Transverse colon (tissue), 4 donors: Measurements from ENCODE around the gene SLC5A1. TPM values are rescaled to one million over a fixed set of nuclear protein-coding genes. Genes with fewer than 3 reads are reported as not detected.

ENCODE experiments used
- DNase-seq: peaks from one replicate; pipeline ENCODE4 v3.0.0-alpha.2; 2019
- H3K27ac ChIP-seq, 4 donors: fragments of 200-600 bp; sonication (generic); 2 replicates each; pipeline ENCODE4 v1.5.1; 2016 to 2018; ENCODE audit warnings: inconsistent platforms in 4 of 4
- H3K27me3 ChIP-seq: fragments of 200-600 bp; sonication (generic); 2 replicates; pipeline ENCODE4 v1.5.1; 2017; ENCODE audit warnings: inconsistent platforms
- H3K36me3 ChIP-seq, 4 donors: fragments of 200-600 bp; sonication (generic); 2 replicates each; pipeline ENCODE4 v1.5.1; 2017 to 2019; ENCODE audit warnings: inconsistent platforms in 4 of 4
- H3K4me1 ChIP-seq, 4 donors: fragments of 200-600 bp; sonication (generic); 2 replicates each; pipeline ENCODE4 v1.5.1; 2017 to 2020; ENCODE audit warnings: inconsistent platforms in 4 of 4
- H3K4me3 ChIP-seq, 4 donors: fragments of 200-600 bp; sonication (generic); 1 replicate in 1 of 4; 2 replicates in 3 of 4; pipeline versions ENCODE4 v1.5.1 to v1.6.1; 2017 to 2019; ENCODE audit warnings: inconsistent platforms in 4 of 4
- H3K9me3 ChIP-seq, 2 donors: fragments of 200-600 bp; sonication (generic); 2 replicates each; pipeline ENCODE4 v1.5.1; 2017 to 2019; ENCODE audit warnings: inconsistent platforms in 2 of 2
- CTCF ChIP-seq, 5 experiments: fragments of 200-600 bp in 3 of 5; fragments of 450-650 bp in 2 of 5; sonication (generic) in 3 of 5; IDR thresholded peaks; 1 replicate in 2 of 5; 2 replicates in 3 of 5; pipeline ENCODE4 v1.5.1; 2016 to 2017; ENCODE audit warnings: antibody characterized with exemption in 5 of 5, inconsistent platforms in 3 of 5, mild to moderate bottlenecking in 2 of 5, moderate library complexity in 1 of 5
- EP300 ChIP-seq: sonication (generic); formaldehyde crosslinking; IDR thresholded peaks from one replicate; pipeline ENCODE4 v1.6.1; 2017; ENCODE audit warnings: antibody characterized with exemption, low read depth
- POLR2A ChIP-seq: fragments of 450-650 bp; IDR thresholded peaks from one replicate; pipeline ENCODE4 v1.6.1; 2016; ENCODE audit warnings: antibody characterized with exemption, mild to moderate bottlenecking, moderate library complexity
- POLR2AphosphoS5 ChIP-seq, 3 donors: sonication (generic); formaldehyde crosslinking; IDR thresholded peaks; one replicate each; pipeline ENCODE4 v1.6.1; 2016; ENCODE audit warnings: antibody characterized with exemption in 3 of 3
- WGBS, 2 donors: methylation state at CpG; one replicate each; pipeline ENCODE4 v1.1.5; 2018; ENCODE audit warnings: low coverage in 1 of 2; 5-methylcytosine and 5-hydroxymethylcytosine counted together
- in situ Hi-C, 4 donors: fragments of 200-750 bp; cut with MboI; loops; one replicate each; pipeline versions ENCODE4 v1.15.0 to v1.15.1; 2017; ENCODE audit warnings: low sequenced_read_pairs in 3 of 4, low pct_ligation_motif_present in 1 of 4, low pct_unique_long_range_greater_than_20kb in 1 of 4
- intact Hi-C: fragments of 100-400 bp; cut with DNase I; formaldehyde crosslinking; loops from one replicate; pipeline ENCODE4 v1.15.1; 2023; ENCODE audit warnings: low total_unique reads
- total RNA-seq, 4 donors: library from RNA; depleted of rRNA; stranded (reverse); fragments of >200 nt; gene quantifications; one replicate each; pipeline ENCODE4 v1.1.0, GENCODE V29; 2016

The SLC5A1 gene
- total RNA-seq, 4 donors from 2014 or later = 25.5 to 145 (median 83.2) TPM

- in situ Hi-C loops (loop anchor here in 2 of 4 donors (10.0 to 25.0 kb wide), 2 partner anchors 101 to 103 kb away; no protein-coding TSS in a partner anchor), intact Hi-C loops (no loop called here)
- Histone ChIP-seq H3K27ac (no peak overlapping the region), H3K4me3 (no peak overlapping the region), H3K9me3 (no peaks in the 10 kb centered on the region), H3K36me3 (no peaks in the 10 kb centered on the region), H3K27me3 (no peaks in the 10 kb centered on the region), H3K4me1 (no peaks in the 10 kb centered on the region)
- TF ChIP-seq POLR2AphosphoS5 (IDR thresholded peaks at IDR 0.05) = no peak
- TF ChIP-seq EP300 = no peak
- no peak for TF ChIP-seq POLR2A
- TF ChIP-seq CTCF (IDR thresholded peaks at IDR 0.05) = no peak
- no peak for DNase-seq
- 62 to 72% methylated on average over 3 of the region's 3 CpGs for WGBS, 2 donors
Measured at GRCh38 chr22:32088084-32088483, 45.0 kb downstream of the SLC5A1 start.

GRCh38 chr22:32097018-32097417 lies 54.0 kb downstream of the SLC5A1 start:
- no peak for TF ChIP-seq EP300
- TF ChIP-seq CTCF (IDR thresholded peaks at IDR 0.05) = no peak
- no peak for TF ChIP-seq POLR2A
- no peak for TF ChIP-seq POLR2AphosphoS5 (IDR thresholded peaks at IDR 0.05)
- WGBS, 2 donors = 53% methylated on average over 1 of the region's 1 CpG; no CpG with 5 or more reads in 1 of the 2 donors
- no peak for DNase-seq
- Histone ChIP-seq H3K9me3 (no peaks in the 10 kb centered on the region), H3K4me1 (no peaks in the 10 kb centered on the region), H3K4me3 (no peak overlapping the region), H3K36me3 (no peaks in the 10 kb centered on the region), H3K27me3 (no peaks in the 10 kb centered on the region), H3K27ac (no peak overlapping the region)
- intact Hi-C loops = no loop called here
- in situ Hi-C loops = loop anchor here in 1 of 4 donors (25.0 kb wide), 1 partner anchor 110 kb away; no protein-coding TSS in a partner anchor

GRCh38 chr22:32097881-32098499 lies 54.9 kb downstream of the SLC5A1 start:
- H3K4me1 ChIP-seq = no peaks in the 10 kb centered on the region
- H3K9me3 ChIP-seq = no peaks in the 10 kb centered on the region
- intact Hi-C loops (no loop called here), in situ Hi-C loops (loop anchor here in 1 of 4 donors (25.0 kb wide), 1 partner anchor 111 kb away; no protein-coding TSS in a partner anchor)
- no peak overlapping the region for H3K4me3 ChIP-seq
- DNase-seq = no peak
- TF ChIP-seq POLR2AphosphoS5 (IDR thresholded peaks at IDR 0.05) (no peak), CTCF (IDR thresholded peaks at IDR 0.05) (no peak), POLR2A (no peak), EP300 (no peak)
- H3K27me3 ChIP-seq = no peaks in the 10 kb centered on the region
- no peaks in the 10 kb centered on the region for H3K36me3 ChIP-seq
- H3K27ac ChIP-seq = no peak overlapping the region

GRCh38 chr22:32100711-32101110 lies 57.6 kb downstream of the SLC5A1 start:
- Histone ChIP-seq H3K4me3 (no peak overlapping the region), H3K4me1 (no peaks in the 10 kb centered on the region), H3K27me3 (no peaks in the 10 kb centered on the region), H3K36me3 (no peaks in the 10 kb centered on the region), H3K9me3 (no peaks in the 10 kb centered on the region), H3K27ac (no peak overlapping the region)
- intact Hi-C loops (no loop called here), in situ Hi-C loops (loop anchor here in 2 of 4 donors (10.0 kb wide), 1 partner anchor 164 kb away; no protein-coding TSS in a partner anchor)
- DNase-seq = no peak
- TF ChIP-seq POLR2AphosphoS5 (IDR thresholded peaks at IDR 0.05) (no peak), CTCF (IDR thresholded peaks at IDR 0.05) (no peak), POLR2A (no peak), EP300 (no peak)
- 48% methylated on average over 1 of the region's 1 CpG; no CpG with 5 or more reads in 1 of the 2 donors for WGBS, 2 donors
